Upper lobe of right lung (tissue), 1 donor: Measurements from ENCODE around the gene SLC35G3. TPM values are rescaled to one million over a fixed set of nuclear protein-coding genes. Genes with fewer than 3 reads are reported as not detected.
"Not testable (repeated sequence)": the region's sequence is repeated elsewhere in the genome, so short reads cannot be mapped to it uniquely, and the experiment has no call there.

ENCODE experiments used
- ATAC-seq: fragments of 200-7000 bp; cut with Tn5 transposase; one replicate; pipeline ENCODE4 v1.9.1; 2020; ENCODE audit warnings: mild to moderate bottlenecking, moderate library complexity
- DNase-seq: peaks from one replicate; pipeline ENCODE4 v3.0.0-alpha.2; 2020
- H3K27ac ChIP-seq: fragments of 200-600 bp; one replicate; pipeline ENCODE4 v1.8.0; 2022
- H3K27me3 ChIP-seq: fragments of 200-600 bp; one replicate; pipeline ENCODE4 v1.8.0; 2022; ENCODE audit warnings: mild to moderate bottlenecking
- H3K36me3 ChIP-seq: fragments of 200-600 bp; one replicate; pipeline ENCODE4 v1.8.0; 2022
- H3K4me1 ChIP-seq: fragments of 200-600 bp; one replicate; pipeline ENCODE4 v1.8.0; 2022
- H3K4me3 ChIP-seq: fragments of 200-600 bp; one replicate; pipeline ENCODE4 v1.8.0; 2022; ENCODE audit warnings: mild to moderate bottlenecking
- H3K9me3 ChIP-seq: fragments of 200-600 bp; one replicate; pipeline ENCODE4 v1.8.0; 2022
- intact Hi-C: fragments of 100-400 bp; cut with DNase I; formaldehyde crosslinking; loops from one replicate; pipeline ENCODE4 v1.11.0; 2022
- total RNA-seq: library from RNA; stranded (reverse); fragmentation: NEBNext Ultra II Directional; extraction: Animal tissue kit (Norgen Biotek cat#: 25700); gene quantifications from one replicate; pipeline ENCODE4 v1.2.1, GENCODE V29; 2021
- TF ChIP-seq, protein P1 (sequence below): fragments of 200-600 bp; IDR thresholded peaks from one replicate; pipeline ENCODE4 v1.8.0; 2022; ENCODE audit warnings: antibody characterized with exemption
- donor health status: DM: no; HTN: yes; CAD: no; lungs with severe emphysema.

SLC35G3 gene
- total RNA-seq, 1 donor from 2014 or later, result not detected

DNA sequence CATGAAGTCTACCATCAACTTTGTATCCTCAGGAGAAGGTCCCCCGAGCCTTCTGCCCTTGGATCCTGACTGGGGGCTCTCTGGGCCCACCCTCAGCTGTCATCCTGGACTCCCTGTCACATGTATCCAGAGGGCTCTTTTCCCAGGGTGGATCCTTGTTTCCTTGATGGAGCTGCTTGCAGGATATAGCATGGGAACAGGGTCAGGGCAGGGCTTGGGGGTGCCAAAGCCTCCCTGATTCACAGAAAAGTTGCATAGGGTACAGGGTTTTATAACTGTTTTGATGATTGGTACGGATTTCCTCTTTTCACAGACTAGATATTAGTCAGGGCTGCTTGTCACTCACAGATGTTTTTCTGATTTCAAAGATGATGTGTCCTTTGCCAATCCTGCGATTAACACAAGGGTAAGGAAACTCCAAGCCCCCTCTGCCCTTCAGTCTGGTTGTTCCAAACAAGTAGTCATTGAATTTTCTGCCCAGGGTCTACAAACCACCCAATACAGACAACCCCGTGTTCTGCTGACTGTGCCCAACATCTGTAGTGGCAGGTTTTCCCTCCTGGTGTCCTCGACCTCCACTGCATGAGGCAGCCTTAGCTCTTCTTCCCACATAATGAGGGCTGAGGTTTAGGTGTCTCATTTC, 20.6 kb upstream of the SLC35G3 start:
- Histone ChIP-seq H3K27me3 (no peaks in the 10 kb centered on the region), H3K27ac (peak overlapping the region; percentile 53), H3K4me3 (no peak overlapping the region), H3K36me3 (no peaks in the 10 kb centered on the region), H3K9me3 (no peaks in the 10 kb centered on the region), H3K4me1 (peaks cover 23% of the 10 kb centered on the region)
- TF ChIP-seq, protein P1, sequence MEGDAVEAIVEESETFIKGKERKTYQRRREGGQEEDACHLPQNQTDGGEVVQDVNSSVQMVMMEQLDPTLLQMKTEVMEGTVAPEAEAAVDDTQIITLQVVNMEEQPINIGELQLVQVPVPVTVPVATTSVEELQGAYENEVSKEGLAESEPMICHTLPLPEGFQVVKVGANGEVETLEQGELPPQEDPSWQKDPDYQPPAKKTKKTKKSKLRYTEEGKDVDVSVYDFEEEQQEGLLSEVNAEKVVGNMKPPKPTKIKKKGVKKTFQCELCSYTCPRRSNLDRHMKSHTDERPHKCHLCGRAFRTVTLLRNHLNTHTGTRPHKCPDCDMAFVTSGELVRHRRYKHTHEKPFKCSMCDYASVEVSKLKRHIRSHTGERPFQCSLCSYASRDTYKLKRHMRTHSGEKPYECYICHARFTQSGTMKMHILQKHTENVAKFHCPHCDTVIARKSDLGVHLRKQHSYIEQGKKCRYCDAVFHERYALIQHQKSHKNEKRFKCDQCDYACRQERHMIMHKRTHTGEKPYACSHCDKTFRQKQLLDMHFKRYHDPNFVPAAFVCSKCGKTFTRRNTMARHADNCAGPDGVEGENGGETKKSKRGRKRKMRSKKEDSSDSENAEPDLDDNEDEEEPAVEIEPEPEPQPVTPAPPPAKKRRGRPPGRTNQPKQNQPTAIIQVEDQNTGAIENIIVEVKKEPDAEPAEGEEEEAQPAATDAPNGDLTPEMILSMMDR, result no peak
- peak; percentile 6 for ATAC-seq
- intact Hi-C loops, result no loop called here
- DNase-seq, result no peak

DNA sequence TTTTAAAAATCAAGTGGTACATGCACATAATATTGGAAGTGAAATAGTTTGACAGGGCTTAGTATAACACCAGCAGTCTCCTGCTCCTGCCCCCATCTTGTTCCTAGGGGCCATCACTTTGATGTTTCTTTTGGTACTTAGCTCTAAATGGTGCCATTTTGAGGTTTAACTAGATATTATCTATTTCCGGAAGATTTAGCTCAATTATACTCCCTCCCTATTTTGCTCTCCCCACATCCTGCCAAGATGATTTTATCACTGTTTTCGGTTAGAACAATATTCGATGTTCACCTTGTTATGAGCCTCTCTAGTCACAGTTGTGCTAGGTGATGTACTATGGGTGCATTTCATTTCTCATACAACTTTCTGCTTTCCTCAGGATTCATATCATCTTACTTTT, 20.0 kb upstream of the SLC35G3 start:
- Histone ChIP-seq H3K27me3 (no peaks in the 10 kb centered on the region), H3K36me3 (no peaks in the 10 kb centered on the region), H3K27ac (peak overlapping the region; percentile 53), H3K4me3 (no peak overlapping the region), H3K4me1 (peaks cover 17% of the 10 kb centered on the region), H3K9me3 (no peaks in the 10 kb centered on the region)
- intact Hi-C loops, result no loop called here
- TF ChIP-seq, protein P1, result no peak
- ATAC-seq (peak; percentile 48), DNase-seq (no peak)

DNA sequence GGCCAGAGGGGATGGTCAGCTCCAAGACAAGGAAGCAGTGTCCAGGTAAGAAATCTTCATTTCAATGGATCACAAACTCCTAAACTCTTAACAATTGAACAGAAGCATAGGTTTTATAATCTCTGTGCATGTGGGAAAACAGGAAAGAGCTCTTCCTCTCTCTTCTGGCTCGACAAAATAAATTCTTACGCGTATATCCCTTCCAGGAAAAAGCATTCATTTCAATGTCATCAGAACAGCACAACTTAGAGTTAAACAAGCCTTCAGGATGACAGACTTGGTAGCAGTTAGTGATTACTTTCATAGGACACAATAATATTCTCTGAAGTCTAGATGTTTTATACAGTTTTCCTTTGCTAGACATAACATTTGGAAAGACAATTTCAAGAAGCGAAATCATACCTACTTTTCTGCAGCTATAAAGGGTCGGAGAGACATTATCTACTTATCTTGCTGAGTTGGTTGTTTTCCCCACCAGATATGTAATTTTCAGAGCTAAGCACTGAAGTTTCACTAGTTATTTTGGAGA, 19.3 kb upstream of the SLC35G3 start:
- no peak for ATAC-seq
- DNase-seq, result no peak
- peaks cover 16% of the 10 kb centered on the region for H3K4me1 ChIP-seq
- no peaks in the 10 kb centered on the region for H3K27me3 ChIP-seq
- TF ChIP-seq, protein P1, result no peak
- intact Hi-C loops, result no loop called here
- H3K9me3 ChIP-seq, result no peaks in the 10 kb centered on the region
- H3K4me3 ChIP-seq, result no peak overlapping the region
- H3K36me3 ChIP-seq, result no peaks in the 10 kb centered on the region
- peak overlapping the region; percentile 53 for H3K27ac ChIP-seq

DNA sequence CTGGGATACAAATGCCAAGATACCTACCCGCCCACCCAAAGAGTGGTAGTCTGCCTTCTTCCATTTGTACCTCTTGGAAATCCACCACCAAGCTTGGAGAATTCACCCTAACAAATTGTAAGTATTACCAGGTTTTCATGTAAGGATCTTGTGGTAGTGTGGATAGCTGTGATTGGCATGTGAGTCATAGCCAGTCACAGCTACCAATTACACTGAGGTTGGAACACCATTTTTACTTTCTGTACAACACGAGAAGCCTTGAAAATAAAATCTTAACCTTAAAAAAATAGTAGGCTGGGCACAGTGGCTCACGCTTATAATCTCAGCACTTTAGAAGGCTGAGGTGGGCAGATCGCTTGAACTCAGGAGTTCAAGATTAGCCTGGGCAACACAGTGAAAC, 18.5 kb upstream of the SLC35G3 start:
- DNase-seq, result no peak
- no peak overlapping the region for H3K4me3 ChIP-seq
- TF ChIP-seq, protein P1, result no peak
- no peaks in the 10 kb centered on the region for H3K9me3 ChIP-seq
- ATAC-seq, result no peak
- intact Hi-C loops, result no loop called here
- peaks cover 16% of the 10 kb centered on the region for H3K4me1 ChIP-seq
- no peaks in the 10 kb centered on the region for H3K36me3 ChIP-seq
- H3K27me3 ChIP-seq, result no peaks in the 10 kb centered on the region
- peak overlapping the region; percentile 53 for H3K27ac ChIP-seq

DNA sequence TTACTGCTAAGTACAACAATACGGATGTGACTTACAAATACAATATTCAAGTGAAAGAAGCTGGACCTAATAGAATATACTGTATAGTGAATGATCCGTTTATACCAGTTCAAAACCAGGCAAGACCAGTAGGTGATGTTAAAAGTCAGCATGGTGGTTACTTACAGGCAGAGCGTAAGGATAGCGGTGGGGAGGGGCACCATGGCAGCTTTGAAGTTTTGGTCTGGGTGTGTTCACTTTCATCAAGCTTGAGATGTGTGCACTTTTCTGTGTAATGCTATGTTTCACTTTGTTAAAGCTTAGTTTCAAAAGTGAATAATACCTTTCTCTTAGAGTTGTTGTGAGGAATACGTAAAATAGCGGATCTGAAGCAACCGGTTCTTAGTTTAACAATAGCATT, 16.5 kb upstream of the SLC35G3 start:
- H3K27ac ChIP-seq, result no peak overlapping the region
- TF ChIP-seq, protein P1, result no peak
- ATAC-seq (no peak), DNase-seq (no peak)
- H3K27me3 ChIP-seq, result no peaks in the 10 kb centered on the region
- no peaks in the 10 kb centered on the region for H3K9me3 ChIP-seq
- H3K36me3 ChIP-seq, result no peaks in the 10 kb centered on the region
- H3K4me1 ChIP-seq, result peaks cover 16% of the 10 kb centered on the region
- intact Hi-C loops, result no loop called here
- H3K4me3 ChIP-seq, result no peak overlapping the region

DNA sequence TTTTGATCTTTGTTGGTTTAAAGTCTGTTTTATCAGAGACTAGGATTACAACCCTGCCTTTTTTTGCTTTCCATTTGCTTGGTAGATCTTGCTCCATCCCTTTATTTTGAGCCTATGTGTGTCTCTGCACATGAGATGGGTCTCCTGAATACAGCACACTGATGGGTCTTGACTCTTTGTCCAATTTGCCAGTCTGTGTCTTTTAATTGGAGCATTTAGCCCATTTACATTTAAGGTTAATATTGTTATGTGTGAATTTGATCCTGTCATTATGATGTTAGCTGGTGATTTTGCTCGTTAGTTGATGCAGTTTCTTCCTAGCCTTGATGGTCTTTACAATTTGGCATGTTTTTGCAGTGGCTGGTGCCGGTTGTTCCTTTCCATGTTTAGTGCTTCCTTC, 8.4 kb upstream of the SLC35G3 start:
- DNase-seq, intact Hi-C loops, H3K4me3 ChIP-seq, H3K9me3 ChIP-seq, ATAC-seq, H3K4me1 ChIP-seq, H3K27ac ChIP-seq, H3K27me3 ChIP-seq, H3K36me3 ChIP-seq: not testable (repeated sequence)

DNA sequence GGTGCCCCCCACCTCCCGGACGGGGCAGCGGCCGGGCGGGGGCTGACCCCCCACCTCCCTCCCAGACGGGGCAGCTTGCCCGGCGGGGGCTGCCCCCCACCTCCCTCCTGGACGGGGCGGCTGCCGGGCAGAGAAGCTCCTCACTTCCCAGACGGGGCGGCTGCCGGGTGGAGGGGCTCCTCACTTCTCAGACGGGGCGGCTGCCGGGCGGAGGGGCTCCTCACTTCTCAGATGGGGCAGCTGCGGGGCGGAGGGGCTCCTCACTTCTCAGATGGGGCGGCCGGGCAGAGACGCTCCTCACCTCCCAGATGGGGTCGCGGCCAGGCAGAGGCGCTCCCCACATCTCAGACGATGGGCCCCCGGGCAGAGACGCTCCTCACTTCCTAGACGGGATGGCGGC, 869 bp upstream of the SLC35G3 start:
- H3K4me3 ChIP-seq, DNase-seq, H3K27ac ChIP-seq, H3K27me3 ChIP-seq, H3K9me3 ChIP-seq, ATAC-seq, H3K36me3 ChIP-seq, H3K4me1 ChIP-seq, intact Hi-C loops: not testable (repeated sequence)
